HG02870 (cell line): ENCODE results near the gene CIC.

Experiments
- ATAC-seq: cut with Tn5 transposase; IDR thresholded peaks from one replicate; pipeline ENCODE4 v1.9.1; 2021; ENCODE audit warnings: mild to moderate bottlenecking, moderate library complexity; ENCODE audit not compliant: unreplicated experiment

The CIC gene

DNA sequence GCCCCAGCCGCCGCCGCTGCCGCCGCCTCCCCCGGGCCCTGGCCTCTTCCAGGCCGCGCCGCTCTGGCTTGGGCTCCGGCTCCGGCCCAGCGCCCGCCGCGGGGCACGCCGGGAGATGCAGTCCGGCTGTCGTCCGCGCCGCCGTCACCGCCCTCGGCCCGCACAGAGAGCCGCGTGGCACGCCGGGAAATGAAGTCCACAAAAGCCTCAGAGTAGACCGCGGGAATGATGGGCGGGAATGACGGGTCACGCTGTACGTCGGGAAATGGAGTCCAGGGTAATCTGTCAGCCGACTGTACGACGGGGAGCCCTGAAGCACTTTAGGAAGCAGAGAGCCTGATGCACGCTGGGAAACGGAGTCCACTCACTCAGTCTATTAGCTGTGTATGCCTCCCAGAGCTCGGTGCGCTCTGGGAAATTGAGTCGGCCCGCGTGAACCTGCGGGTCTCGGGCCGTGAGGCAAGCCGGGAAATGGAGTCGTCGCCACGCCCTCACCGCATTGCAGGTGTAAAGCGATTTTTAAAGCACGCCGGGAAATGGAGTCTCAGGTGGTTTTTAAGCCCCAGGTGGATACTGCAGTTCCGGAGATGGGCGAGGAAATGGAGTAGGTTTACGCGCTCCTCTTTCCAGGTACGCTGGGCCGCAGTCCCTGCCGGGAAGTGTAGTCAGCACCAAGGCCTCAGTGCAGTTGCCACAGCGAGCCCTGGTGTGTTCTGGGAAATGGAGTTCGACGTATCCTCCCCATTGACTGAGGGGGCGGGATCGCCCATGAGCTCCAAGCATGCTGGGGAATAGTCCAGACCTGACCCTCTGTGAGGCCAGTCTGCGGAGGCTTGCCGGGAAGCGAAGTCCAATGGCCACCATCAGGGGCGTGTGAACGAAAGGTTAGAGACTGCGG lies 26.3 kb upstream of the CIC start, which contains the start of gene GSK3A:
TSS of gene GSK3A (minus strand) at position 91 of the 898 bp plus-strand sequence. CDS start 137 bp downstream, outside the sequence.
- peak; percentile 58 for ATAC-seq

DNA sequence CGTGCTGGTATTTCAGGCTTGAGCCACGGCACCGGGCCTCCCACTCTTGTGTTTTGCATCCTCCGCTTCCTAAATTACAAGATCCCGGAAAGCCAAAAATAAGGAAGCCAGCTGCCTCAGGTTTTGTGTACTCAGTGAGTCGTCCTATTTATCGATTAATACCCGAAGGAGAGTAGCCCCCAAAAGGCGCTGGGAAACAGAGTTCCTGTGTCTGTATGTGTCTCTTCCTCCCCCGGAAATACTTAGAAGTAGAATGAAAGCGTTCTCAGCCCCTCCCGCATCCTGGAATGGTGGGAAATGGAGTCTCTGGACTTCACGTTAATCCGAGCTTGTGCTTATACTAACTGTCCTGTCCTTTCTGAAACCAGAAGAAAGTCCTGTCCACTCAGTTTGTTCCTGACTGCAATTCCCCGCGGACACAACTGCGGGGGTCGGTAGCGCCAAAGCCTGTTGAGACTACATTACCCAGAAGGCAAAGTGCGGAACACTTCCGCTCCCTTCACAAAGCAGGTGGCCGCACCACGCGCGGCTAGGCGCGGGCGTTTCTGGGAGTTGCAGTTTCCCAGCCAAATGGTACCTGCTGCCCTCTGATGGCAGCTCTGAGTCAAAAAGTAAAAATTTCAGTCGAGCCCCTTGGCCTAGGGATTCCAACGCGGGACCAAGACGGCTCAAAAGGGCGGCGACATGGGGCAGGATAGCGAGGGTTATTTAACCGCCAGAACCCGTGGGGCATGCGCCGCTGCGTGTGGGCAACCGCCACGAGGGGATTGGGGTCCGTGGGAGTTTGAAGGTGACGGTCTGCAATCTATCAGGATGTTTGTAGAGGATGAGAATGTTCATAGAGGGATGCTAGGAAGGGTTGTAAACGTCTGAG lies 24.5 kb upstream of the CIC start:
- ATAC-seq: peak; percentile 28

- no peak for ATAC-seq
These were observed 23.8 kb upstream of the CIC start for GRCh38 chr19:42245231-42245630.

DNA sequence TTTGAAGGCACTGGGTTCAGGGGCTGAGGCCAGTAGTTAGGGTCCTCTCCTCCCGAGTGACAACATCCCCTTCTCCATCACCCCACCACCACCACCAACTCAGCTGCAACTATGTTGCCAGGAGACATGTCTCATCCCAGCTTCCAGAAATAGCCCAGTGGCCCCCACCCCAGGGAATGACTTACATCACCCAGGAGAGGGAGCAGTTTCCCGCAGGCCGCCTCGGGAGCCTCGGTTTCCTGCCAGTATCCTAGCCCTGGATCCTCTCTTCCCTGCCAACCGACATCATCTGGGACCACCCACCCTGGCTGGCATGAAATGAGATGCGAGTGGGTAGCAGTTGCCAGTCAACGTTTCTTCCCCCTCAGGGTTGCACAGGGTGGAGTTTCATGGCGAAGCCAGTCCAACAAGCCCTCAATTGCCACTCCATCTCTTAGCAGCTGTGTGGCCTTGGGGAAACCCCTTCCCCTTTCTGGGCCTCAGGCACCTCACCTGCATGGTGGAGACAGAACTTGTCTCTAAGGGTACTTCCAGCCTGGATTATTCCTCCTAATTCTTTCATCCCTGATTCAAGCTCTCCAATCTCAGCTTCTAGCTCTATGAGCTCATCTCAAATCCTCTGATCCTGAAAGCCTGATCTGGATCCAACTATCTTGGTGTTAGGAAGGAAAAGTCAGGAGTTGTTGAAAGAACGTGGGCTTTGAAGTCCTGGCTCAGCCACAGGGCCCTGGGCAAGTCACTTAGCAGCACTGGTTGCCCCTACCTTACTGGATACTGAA lies 22.7 kb upstream of the CIC start:
- ATAC-seq: no peak

DNA sequence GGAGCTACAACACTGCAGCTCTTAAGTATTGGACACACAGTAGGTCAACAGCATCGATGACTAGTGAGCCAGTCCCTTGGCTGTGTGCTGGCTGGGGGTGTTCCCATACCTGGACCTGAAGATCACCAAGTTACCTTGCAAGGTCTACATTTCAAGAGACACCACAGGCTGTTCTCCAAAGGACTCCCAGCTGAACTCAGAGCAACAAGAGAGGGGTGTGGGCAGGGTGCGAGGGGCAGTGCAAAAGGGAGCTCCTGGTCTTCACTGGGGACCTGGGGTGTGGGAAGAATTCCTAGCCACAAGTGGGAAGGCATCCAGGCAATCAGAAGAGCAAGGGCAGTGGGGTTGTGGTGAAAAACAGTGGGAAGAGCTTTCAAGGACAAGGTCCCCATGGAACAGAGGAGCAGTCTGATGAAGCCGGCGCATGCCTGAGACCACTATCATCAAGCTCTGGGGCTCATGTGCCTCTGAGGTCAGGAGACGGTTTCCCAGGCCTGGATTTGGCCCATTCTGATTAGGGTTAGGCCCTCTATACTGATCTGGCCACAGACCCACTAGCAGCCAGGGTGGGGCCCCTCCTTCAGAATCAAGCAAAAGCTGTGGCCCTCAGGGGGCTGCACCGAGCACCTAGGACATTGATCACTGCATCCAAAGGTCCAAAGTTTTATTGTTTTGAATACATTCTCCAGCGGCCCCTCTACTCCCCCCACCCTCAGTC lies 22.0 kb upstream of the CIC start:
- ATAC-seq: no peak

DNA sequence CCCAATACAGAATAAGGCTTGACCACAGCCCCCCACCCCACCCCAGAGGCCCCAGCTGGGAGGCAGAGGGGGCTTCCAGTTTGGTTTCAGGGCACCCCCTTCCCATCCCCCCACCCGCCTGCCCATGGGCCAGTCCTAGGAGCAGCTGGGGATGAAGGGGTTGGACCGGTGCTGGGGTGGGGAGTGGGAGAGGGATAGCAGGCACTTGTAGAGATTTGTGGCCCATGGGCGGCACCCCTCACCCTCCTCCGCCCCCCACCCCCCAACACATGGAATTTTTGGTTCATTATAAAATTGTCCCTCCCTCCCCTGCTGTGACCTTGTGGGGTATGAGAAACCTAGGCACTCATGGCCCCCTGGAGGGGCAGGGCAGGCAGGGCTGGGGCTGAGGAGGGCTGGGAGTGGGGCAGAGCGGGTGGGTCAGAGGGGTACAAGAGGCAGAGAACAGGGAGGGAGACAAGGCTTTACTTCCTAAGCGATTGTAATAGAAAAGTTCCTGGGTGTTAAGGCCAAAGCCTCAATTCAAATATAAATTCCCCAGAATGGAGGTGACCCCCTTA lies 21.3 kb upstream of the CIC start:
- ATAC-seq: no peak

DNA sequence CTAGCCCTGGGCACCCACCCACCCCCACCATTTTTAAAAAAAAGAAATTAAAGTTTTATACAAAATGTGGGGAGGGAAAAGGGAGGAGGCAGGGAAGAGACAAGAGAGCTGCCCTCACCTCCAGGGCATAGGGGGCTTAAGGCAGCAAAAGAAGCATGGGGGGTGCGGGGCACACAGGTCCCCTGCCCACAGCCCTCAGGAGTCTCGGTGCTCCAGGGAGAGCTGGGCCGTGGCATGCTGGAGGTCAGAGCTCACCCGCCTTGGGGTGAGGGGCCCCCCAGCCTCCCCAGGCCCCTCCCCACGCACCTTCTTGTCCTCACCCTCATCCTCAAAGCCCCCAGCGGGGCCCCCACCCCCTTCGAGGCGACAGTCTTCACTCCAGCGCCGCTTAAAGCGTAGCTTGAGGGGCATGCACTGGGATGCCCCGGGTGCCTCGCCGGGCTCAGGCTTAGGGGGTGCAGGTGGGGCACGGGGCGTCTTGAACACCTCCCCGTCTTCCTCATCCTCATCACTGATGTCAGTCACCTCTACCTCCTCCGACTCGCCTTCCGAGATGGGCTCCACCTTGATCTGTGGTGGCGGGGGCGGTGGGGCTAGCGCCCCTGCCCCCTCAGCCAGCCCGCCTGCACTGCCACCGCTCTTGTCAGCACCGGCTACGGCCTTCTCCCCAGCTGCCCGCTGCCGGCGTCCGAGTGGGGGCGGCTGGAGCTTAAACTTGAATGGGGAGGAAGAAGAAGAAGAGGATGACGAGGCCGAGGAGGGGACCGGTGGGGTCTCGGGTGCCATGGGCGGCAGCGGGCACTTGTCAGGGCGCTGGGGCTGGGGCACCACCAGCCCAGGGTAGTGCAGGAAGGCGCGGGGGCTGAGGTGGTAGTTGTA lies 20.5 kb upstream of the CIC start:
- ATAC-seq: no peak

DNA sequence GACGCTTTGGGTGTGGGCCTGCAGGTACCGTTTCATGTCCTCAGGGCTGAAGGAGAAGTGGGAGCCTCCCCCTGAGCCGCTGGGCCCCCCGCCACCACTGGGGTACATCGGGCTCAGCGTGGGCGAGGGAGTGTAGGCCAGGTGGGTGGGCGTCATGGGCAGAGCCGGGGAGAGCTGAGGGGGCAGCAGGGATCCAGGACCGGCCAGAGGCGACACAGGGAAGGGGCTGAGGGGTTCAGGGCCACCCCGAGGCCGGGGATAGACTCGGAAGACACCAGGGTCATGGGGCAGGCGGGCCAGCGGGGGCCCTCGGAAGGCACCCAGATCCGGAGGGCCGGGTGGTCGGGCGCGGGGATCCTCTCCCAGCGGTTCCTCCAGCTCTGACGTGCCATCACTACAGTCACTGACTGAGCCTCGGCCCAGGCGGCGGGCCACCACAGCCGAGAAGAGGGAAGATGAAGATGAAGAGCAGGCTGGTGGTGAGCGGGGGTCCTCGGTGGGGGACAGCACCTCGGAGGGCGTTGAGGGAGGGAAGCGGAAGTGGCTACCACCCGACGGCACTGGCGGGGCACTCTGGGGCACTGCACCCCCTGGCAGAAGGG lies 19.8 kb upstream of the CIC start:
- no peak for ATAC-seq

- no peak for ATAC-seq
These were observed 19.3 kb upstream of the CIC start for GRCh38 chr19:42249769-42250168.

GRCh38 chr19:42250183-42250665 lies 18.8 kb upstream of the CIC start:
- ATAC-seq: no peak

DNA sequence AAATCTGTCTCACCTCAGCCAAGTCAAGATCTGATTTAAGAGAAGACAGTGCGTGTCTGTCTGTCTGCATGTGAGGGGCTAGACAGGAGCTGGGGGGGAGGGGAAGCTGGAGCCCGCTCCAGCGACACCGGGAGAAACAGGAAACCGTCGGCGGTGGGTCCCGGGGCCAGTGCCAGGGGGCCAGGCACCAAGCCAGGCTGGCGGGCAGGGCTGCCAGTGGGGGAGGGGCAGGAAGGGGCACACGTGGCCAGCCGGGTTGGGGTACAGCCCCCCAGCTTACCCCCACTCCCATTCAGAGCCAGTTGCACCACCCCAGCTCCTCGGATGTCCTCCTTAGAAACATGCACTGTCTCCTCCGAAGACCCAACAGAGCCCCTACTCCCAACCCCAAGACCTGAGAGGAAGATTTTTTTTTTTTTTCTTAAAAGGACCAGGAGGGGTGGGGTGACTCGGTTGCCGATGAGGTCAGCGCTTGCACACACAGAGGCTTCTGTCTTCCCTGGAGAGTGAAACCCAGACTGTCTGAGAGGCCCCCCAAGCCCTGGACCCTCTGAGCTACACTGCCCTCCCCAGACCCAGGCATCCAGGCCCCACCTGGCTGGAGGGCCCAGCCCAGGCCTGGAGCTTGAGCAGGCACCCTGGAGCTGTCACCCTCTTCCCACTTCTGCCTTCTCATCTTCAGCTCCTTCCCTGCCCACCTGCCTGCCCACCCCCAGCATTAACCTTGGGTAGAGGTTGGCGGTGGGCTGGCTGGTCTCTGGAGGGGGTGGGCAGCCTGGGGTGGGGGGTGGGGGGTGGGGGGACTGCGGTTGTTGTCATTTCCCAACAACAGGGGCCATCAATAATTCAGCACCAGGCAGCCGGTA lies 18.2 kb upstream of the CIC start:
- ATAC-seq: no peak

DNA sequence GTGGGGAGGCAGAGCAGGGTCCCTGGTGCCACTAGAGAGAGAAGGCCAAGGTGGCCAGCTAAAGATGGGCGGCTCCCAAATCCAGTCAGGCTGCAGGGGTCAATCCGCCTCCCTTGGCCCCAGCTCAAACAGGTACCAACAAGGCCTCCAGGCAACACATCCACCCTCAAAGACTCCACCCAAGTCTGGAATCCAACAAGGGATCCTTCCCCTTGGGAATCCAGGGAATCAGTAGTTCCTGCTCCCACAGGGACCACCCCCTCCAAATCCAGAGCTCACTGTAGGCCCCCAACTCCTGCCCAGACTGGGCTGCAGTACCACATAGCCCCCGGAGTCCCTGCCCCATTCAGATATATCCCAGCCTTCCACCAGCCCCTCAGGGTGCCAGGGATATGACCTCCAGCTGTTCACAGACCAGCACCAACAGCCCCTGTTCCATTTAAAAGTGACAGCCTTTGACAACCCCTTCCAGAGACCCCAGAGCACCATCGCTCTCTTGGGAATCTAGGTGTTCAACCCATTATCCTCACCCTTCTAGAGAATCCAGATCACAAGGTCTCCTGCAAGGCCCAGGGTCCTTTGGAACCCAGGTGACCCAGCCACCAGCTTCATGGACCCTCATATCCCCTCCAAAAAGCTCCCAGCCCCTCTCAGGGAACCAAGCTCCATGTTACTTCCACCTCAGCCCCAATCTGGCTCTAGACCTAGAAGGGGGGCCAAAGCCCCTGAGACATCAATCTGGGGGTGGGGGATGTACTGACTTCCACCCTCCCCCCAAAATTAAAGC lies 17.3 kb upstream of the CIC start:
- no peak for ATAC-seq

DNA sequence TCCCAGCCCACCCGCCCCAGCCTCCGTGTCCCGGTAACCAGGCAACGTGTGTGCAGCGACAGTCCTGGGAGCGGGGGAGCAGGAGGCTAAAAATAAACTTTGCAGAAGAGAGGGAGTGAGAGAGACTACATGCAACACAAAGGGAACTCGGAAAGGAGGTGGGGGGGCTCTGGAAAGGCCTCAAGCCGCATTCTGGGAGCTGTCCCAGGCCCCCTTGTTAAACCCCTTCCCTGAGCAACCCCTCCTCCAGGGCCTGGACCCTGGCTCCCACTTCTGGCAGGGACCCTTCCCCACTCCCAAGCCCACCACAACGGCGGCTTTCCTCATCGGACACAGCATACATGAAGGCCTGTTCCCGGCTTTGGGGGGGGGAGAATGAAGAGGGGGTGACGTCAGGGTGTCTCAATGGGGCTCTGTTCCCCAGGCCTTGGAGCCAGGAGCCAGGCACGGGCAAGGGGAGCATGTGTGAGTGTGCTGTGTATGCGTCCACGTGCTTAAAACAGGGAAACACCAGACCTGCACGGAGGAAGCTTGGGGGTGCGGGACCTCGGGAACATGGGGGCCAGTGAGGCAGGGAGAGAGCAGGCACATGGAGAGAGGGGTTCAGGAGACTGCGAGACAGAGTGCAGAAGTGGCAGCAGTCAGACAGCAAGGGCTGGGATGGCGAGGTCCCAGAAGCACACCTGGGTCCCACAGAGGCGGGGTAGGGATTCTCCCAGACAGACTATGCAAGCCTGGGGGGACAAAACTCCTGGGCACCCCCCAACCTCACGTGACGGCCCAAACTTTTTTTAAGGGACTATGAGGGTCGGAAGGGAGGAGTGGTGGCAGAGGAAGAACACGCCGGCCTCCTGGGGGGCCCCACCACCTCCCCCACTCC lies 16.4 kb upstream of the CIC start:
- no peak for ATAC-seq

GRCh38 chr19:42253245-42254088 lies 15.6 kb upstream of the CIC start:
- no peak for ATAC-seq
